Adrenal gland (tissue), 12 donors: Measurements from ENCODE around the gene ERI3. TPM values are rescaled to one million over a fixed set of nuclear protein-coding genes. Genes with fewer than 3 reads are reported as not detected.

Experiments
- DNase-seq, 7 donors: peaks; one replicate each; pipeline ENCODE4 v3.0.0-alpha.2; 2019 to 2020
- H3K27ac ChIP-seq, 5 donors: fragments of 200-600 bp; sonication (generic) in 4 of 5; 1 replicate in 3 of 5; 2 replicates in 2 of 5; pipeline versions ENCODE4 v1.5.1 to v1.8.0; 2016 to 2020; ENCODE audit warnings: mild to moderate bottlenecking in 1 of 5
- H3K27me3 ChIP-seq: fragments of 200-600 bp; 2 replicates; pipeline ENCODE4 v1.8.0; 2021
- H3K36me3 ChIP-seq, 2 donors: fragments of 200-600 bp; replicated peaks in 1 of 2; 1 replicate in 1 of 2; 2 replicates in 1 of 2; pipeline versions ENCODE4 v1.5.1 to v1.8.0; 2018 to 2022
- H3K4me1 ChIP-seq, 2 donors: fragments of 200-600 bp; replicated peaks in 1 of 2; 1 replicate in 1 of 2; 2 replicates in 1 of 2; pipeline versions ENCODE4 v1.5.1 to v1.8.0; 2018 to 2021
- H3K4me3 ChIP-seq, 4 donors: fragments of 200-600 bp; sonication (generic) in 3 of 4; one replicate each; pipeline ENCODE4 v1.5.1; 2016 to 2018
- H3K9me3 ChIP-seq, 3 donors: fragments of 200-600 bp; sonication (generic) in 1 of 3; replicated peaks in 1 of 3; 1 replicate in 2 of 3; 2 replicates in 1 of 3; pipeline versions ENCODE4 v1.5.1 to v1.8.0; 2016 to 2021
- CTCF ChIP-seq, 6 experiments: fragments of 450-650 bp in 4 of 6; fragments of 200-600 bp in 2 of 6; sonication (generic) in 1 of 6; IDR thresholded peaks; 1 replicate in 5 of 6; 2 replicates in 1 of 6; pipeline versions ENCODE4 v1.5.1 to v1.8.0; 2016 to 2021; ENCODE audit warnings: antibody characterized with exemption in 6 of 6, mild to moderate bottlenecking in 2 of 6, moderate library complexity in 1 of 6
- POLR2A ChIP-seq, 2 donors: fragments of 450-650 bp; IDR thresholded peaks; one replicate each; pipeline ENCODE4 v1.6.1; 2017; ENCODE audit warnings: antibody characterized with exemption in 2 of 2, mild to moderate bottlenecking in 2 of 2, moderate library complexity in 1 of 2
- WGBS, 4 donors: extraction: QIAGEN DNeasy Blood & Tissue Kit in 2 of 4; methylation state at CpG; one replicate each; pipeline versions ENCODE4 v1.1.5 to v1.1.7; 2013 to 2017; 5-methylcytosine and 5-hydroxymethylcytosine counted together
- intact Hi-C, 2 donors: fragments of 100-400 bp; cut with DNase I; formaldehyde crosslinking; loops; one replicate each; pipeline versions ENCODE4 v1.14.1 to v1.15.0; 2022 to 2023
- polyA plus RNA-seq, 3 donors: library from polyadenylated mRNA; stranded (reverse); fragments of 200-250 nt in 2 of 3; fragments of 350-450 nt in 1 of 3; fragmentation: Illumina TruSeq in 1 of 3; extraction: RNeasy Lipid Tissue Mini Kit (QIAGEN cat#74804) in 1 of 3; gene quantifications; one replicate each; pipeline ENCODE4 v1.2.3, GENCODE V29; 2013 to 2014
- total RNA-seq, 9 donors: library from RNA; depleted of rRNA in 4 of 9; stranded (reverse); fragments of >200 nt in 4 of 9; fragments of 120-200 nt in 1 of 9; fragmentation: NEBNext Ultra II Directional in 1 of 9; extraction: Animal tissue kit (Norgen Biotek cat#: 25700) in 1 of 9; gene quantifications; one replicate each; pipeline versions ENCODE4 v1.1.0 to v1.2.4, GENCODE V29; 2013 to 2023
- donor health status: healthy with polysubstance abuse.
- donor health status: Bipolar disorder and iron deficiency.
- donor health status: DM: yes; HTN: yes; CAD: no.
- donor health status: DM: no; HTN: no; CAD: no.
- donor health status: DM: no; HTN: no; CAD: no.
- donor health status: DM: yes; HTN: yes; CAD: no.

The ERI3 gene
- total and polyA plus RNA-seq, 12 donors = 33.8 to 68.4 (median 46.7) TPM

DNA sequence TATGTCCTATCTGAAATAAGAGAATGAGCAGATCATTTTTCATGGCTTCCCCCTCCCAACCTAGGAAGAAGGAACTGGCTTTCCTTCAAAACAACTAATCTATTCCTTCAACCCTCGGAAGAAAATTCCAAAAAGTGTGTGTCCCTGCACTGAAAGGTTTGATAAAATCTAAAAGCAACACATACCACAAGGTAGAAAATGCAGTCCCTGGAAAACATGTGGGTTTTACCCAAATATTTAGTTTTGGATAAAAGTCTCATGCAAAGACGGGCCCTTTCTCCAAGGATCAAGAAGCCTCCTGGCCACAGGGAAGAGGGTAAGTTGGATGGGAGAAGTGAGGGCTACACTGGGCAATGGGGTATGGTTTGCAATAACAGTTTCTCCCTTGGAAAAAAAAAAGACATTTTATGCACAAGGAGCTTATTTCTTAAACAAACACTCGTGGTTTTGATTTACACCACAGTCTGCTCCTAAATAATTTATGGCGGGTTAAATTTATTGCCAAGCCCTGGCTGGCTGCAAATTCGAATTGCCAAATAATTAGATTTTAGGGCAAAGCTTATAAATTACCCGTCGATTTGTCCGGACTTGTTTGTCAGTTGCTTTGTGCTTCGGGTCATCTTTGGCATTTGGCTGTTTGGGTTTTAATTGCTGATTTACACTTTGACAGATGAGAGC, 28.9 kb downstream of the ERI3 start:
- no peak overlapping the region for H3K4me3 ChIP-seq
- no peak for TF ChIP-seq POLR2A (IDR thresholded peaks at IDR 0.05)
- no peak for TF ChIP-seq CTCF (IDR thresholded peaks at IDR 0.05)
- 70 to 86% (median 83%) methylated on average over 9 of the region's 9 CpGs for WGBS, 4 donors
- H3K9me3 ChIP-seq = no peaks in the 10 kb centered on the region
- peaks cover 0 to 10% of the 10 kb centered on the region in 2 donors for H3K4me1 ChIP-seq
- no peak overlapping the region for H3K27ac ChIP-seq
- DNase-seq = no peak
- H3K36me3 ChIP-seq = no peaks in the 10 kb centered on the region
- no peaks in the 10 kb centered on the region for H3K27me3 ChIP-seq
- intact Hi-C loops = no loop called here

GRCh38 chr1:44323947-44324346, 31.1 kb downstream of the ERI3 start:
- no peak for DNase-seq
- no peaks in the 10 kb centered on the region for H3K9me3 ChIP-seq
- no peaks in the 10 kb centered on the region for H3K27me3 ChIP-seq
- TF ChIP-seq POLR2A (IDR thresholded peaks at IDR 0.05) (no peak), CTCF (IDR thresholded peaks at IDR 0.05) (no peak)
- no peak overlapping the region for H3K4me3 ChIP-seq
- peaks cover 0 to 5% of the 10 kb centered on the region in 2 donors for H3K36me3 ChIP-seq
- peaks cover 0 to 10% of the 10 kb centered on the region in 2 donors for H3K4me1 ChIP-seq
- 96 to 100% (median 100%) methylated on average over 1 of the region's 1 CpG for WGBS, 4 donors
- H3K27ac ChIP-seq = no peak overlapping the region
- intact Hi-C loops = no loop called here

- H3K36me3 ChIP-seq = peaks cover 0 to 11% of the 10 kb centered on the region in 2 donors
- H3K27me3 ChIP-seq = no peaks in the 10 kb centered on the region
- 90 to 97% (median 96%) methylated on average over 3 of the region's 3 CpGs for WGBS, 4 donors
- intact Hi-C loops = no loop called here
- DNase-seq = no peak
- H3K9me3 ChIP-seq = no peaks in the 10 kb centered on the region
- H3K27ac ChIP-seq = no peak overlapping the region
- H3K4me1 ChIP-seq = no peaks in the 10 kb centered on the region
- no peak for TF ChIP-seq CTCF (IDR thresholded peaks at IDR 0.05)
- no peak for TF ChIP-seq POLR2A (IDR thresholded peaks at IDR 0.05)
- no peak overlapping the region for H3K4me3 ChIP-seq
Observed at GRCh38 chr1:44322367-44322766, 32.7 kb downstream of the ERI3 start.

DNA sequence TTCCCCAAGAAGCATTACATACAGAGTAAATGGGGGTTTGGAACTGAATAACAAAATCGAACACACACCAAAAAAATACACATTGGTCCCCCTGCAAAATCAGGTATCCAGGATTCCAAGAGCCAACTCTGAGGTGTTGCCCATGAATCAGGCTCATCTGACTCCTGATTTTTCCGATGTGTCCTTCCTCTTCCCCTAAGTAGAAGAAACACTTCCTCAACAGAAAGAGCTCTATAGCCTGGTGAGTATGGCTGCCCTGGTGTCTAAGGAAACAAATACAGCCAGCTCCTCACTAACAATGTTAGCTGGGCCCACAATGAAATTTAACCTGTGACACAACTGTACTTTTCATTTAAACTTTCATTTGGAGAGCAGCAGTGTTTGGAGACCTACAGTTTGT, 33.6 kb downstream of the ERI3 start:
- Histone ChIP-seq H3K9me3 (no peaks in the 10 kb centered on the region), H3K36me3 (peaks cover 0 to 11% of the 10 kb centered on the region in 2 donors), H3K4me1 (no peaks in the 10 kb centered on the region), H3K4me3 (no peak overlapping the region), H3K27me3 (no peaks in the 10 kb centered on the region), H3K27ac (no peak overlapping the region)
- WGBS, 4 donors = 79 to 89% (median 85%) methylated on average over 2 of the region's 2 CpGs
- DNase-seq = no peak
- no peak for TF ChIP-seq POLR2A (IDR thresholded peaks at IDR 0.05)
- TF ChIP-seq CTCF (IDR thresholded peaks at IDR 0.05) = no peak
- intact Hi-C loops = no loop called here
